HCT116 (cell line): ENCODE results near the gene PFN3. TPM values are rescaled to one million over a fixed set of nuclear protein-coding genes. Genes with fewer than 3 reads are reported as not detected.

Experiments
- ATAC-seq: fragments of 200-7000 bp; cut with Tn5 transposase; 2 replicates; pipeline ENCODE4 v1.9.1; 2020; ENCODE audit warnings: mild to moderate bottlenecking, moderate library complexity
- BruUV-seq: library from RNA; stranded (reverse); fragments of 400-500 nt; replicated peaks from 2 replicates; lab custom pipeline; 2021; lab: Mats Ljungman, UMichigan
- CTCF ChIA-PET: fragments of 300-600 bp; sonication (Branson Sonifier 250); formaldehyde crosslinking; loops from one replicate; lab custom pipeline; 2021; ENCODE audit warnings: antibody characterized with exemption; lab: Charles Lee
- POLR2A ChIA-PET: fragments of 300-600, 350-600 bp; sonication (Branson Sonifier 250); formaldehyde crosslinking; loops from one replicate; lab custom pipeline; 2021; ENCODE audit warnings: antibody characterized with exemption; lab: Charles Lee
- RAD21 ChIA-PET, 2 experiments: fragments of 300-600 bp; sonication (Branson Sonifier 250); formaldehyde crosslinking; loops; one replicate each; lab custom pipeline; 2023; ENCODE audit warnings: low total read pairs in 2 of 2; ENCODE audit not compliant: uncharacterized antibody in 2 of 2, unreplicated experiment in 2 of 2, low non-redundant PET in 1 of 2; lab: Charles Lee
- DNase-seq: peaks from one replicate; pipeline ENCODE4 v3.0.0-alpha.2; 2010; ENCODE audit warnings: low read depth, low spot score
- H2AFZ ChIP-seq: fragments of 200-600 bp; shearing (Covaris generic), sonication (generic); 2 replicates; pipeline ENCODE4 v1.6.1; 2017; ENCODE audit warnings: low read depth, mixed run types, mixed read lengths, antibody characterized with exemption, low read length; ENCODE audit not compliant: poor library complexity, severe bottlenecking
- H3K27ac ChIP-seq: 2 replicates; pipeline ENCODE4 v1.5.1; 2012; ENCODE audit warnings: low read depth, low read length
- H3K27me3 ChIP-seq: fragments of 200-600 bp; sonication (generic); 2 replicates; pipeline ENCODE4 v1.6.1; 2016; ENCODE audit warnings: mixed run types, low read length, mixed read lengths; ENCODE audit not compliant: insufficient read depth
- H3K36me3 ChIP-seq, 2 experiments: fragments of 200-500 bp in 1 of 2; fragments of 200-600 bp in 1 of 2; sonication (Bioruptor generic) in 1 of 2; sonication (generic) in 1 of 2; 2 replicates each; pipeline versions ENCODE4 v1.5.1 to v1.6.1; 2014 to 2016; ENCODE audit warnings: low read length in 2 of 2, inconsistent platforms in 1 of 2, mixed read lengths in 1 of 2, mixed run types in 1 of 2; ENCODE audit not compliant: insufficient read depth in 2 of 2, control insufficient read depth in 1 of 2
- H3K4me1 ChIP-seq, 2 experiments: fragments of 200-600 bp in 1 of 2; sonication (generic) in 1 of 2; 2 replicates each; pipeline versions ENCODE4 v1.5.1 to v1.6.1; 2012 to 2017; ENCODE audit warnings: low read length in 2 of 2, inconsistent platforms in 1 of 2, mild to moderate bottlenecking in 1 of 2, mixed read lengths in 1 of 2, mixed run types in 1 of 2, moderate library complexity in 1 of 2; ENCODE audit not compliant: insufficient read depth in 2 of 2, control insufficient read depth in 1 of 2
- H3K4me2 ChIP-seq: fragments of 200-600 bp; sonication (generic); 2 replicates; pipeline ENCODE4 v1.6.1; 2017; ENCODE audit warnings: mixed run types, low read length, mixed read lengths
- H3K4me3 ChIP-seq, 2 experiments: fragments of 200-600 bp in 1 of 2; sonication (generic) in 1 of 2; replicated peaks in 1 of 2; 2 replicates each; pipeline ENCODE4 v1.5.1; 2011 to 2016; ENCODE audit warnings: low read length in 2 of 2, control low read depth in 1 of 2, low read depth in 1 of 2, mild to moderate bottlenecking in 1 of 2, mixed read lengths in 1 of 2, mixed run types in 1 of 2
- H3K79me2 ChIP-seq: fragments of 200-600 bp; sonication (generic); 2 replicates; pipeline ENCODE4 v1.6.1; 2017; ENCODE audit warnings: mild to moderate bottlenecking, mixed run types, low read length, moderate library complexity, mixed read lengths; ENCODE audit not compliant: insufficient read depth
- H3K9ac ChIP-seq: fragments of 200-600 bp; sonication (generic); 2 replicates; pipeline ENCODE4 v1.6.1; 2016; ENCODE audit warnings: low read length, mixed read lengths
- H3K9me2 ChIP-seq: fragments of 200-600 bp; sonication (generic), shearing (Covaris generic); 2 replicates; pipeline ENCODE4 v1.6.1; 2017; ENCODE audit warnings: mixed run types, mild to moderate bottlenecking, moderate library complexity; ENCODE audit not compliant: insufficient read depth
- H3K9me3 ChIP-seq, 2 experiments: fragments of 200-500 bp in 1 of 2; fragments of 200-600 bp in 1 of 2; sonication (Bioruptor generic) in 1 of 2; sonication (generic) in 1 of 2; 2 replicates each; pipeline ENCODE4 v1.6.1; 2014 to 2017; ENCODE audit warnings: low read length in 2 of 2, mixed read lengths in 2 of 2, inconsistent platforms in 1 of 2, low read depth in 1 of 2, mild to moderate bottlenecking in 1 of 2, mixed run types in 1 of 2, moderate library complexity in 1 of 2; ENCODE audit not compliant: control insufficient read depth in 1 of 2, insufficient read depth in 1 of 2
- H4K20me1 ChIP-seq: fragments of 200-600 bp; sonication (generic), shearing (Covaris generic); 2 replicates; pipeline ENCODE4 v1.6.1; 2017; ENCODE audit warnings: mixed run types, mild to moderate bottlenecking, moderate library complexity; ENCODE audit not compliant: insufficient read depth
- CBX3 ChIP-seq: IDR thresholded peaks from 2 replicates; pipeline ENCODE4 v1.6.1; 2012; ENCODE audit warnings: low read depth
- EGR1 ChIP-seq: IDR thresholded peaks from 2 replicates; pipeline ENCODE4 v1.6.1; 2012; ENCODE audit warnings: low read depth
- ELF1 ChIP-seq: IDR thresholded peaks from 2 replicates; pipeline ENCODE4 v1.6.1; 2012; ENCODE audit warnings: low read depth, borderline replicate concordance
- FOSL1 ChIP-seq: IDR thresholded peaks from 2 replicates; pipeline ENCODE4 v1.6.1; 2012; ENCODE audit warnings: low read depth
- JUND ChIP-seq: IDR thresholded peaks from 2 replicates; pipeline ENCODE4 v1.6.1; 2012
- POLR2A ChIP-seq: IDR thresholded peaks from 2 replicates; pipeline ENCODE4 v1.7.0; 2011; ENCODE audit warnings: borderline replicate concordance; ENCODE audit not compliant: insufficient read depth, insufficient read length; ENCODE audit errors: extremely low read depth
- POLR2AphosphoS5 ChIP-seq: IDR thresholded peaks from 2 replicates; pipeline ENCODE4 v1.6.1; 2011; ENCODE audit warnings: mild to moderate bottlenecking, low read depth, low read length, moderate library complexity
- RAD21 ChIP-seq: IDR thresholded peaks from 2 replicates; pipeline ENCODE4 v1.6.1; 2012; ENCODE audit warnings: low read depth, mild to moderate bottlenecking
- SIN3A ChIP-seq: IDR thresholded peaks from 2 replicates; pipeline ENCODE4 v1.6.1; 2012; ENCODE audit warnings: low read depth
- SRF ChIP-seq: IDR thresholded peaks from 2 replicates; pipeline ENCODE4 v1.6.1; 2012; ENCODE audit warnings: low read depth
- TCF7L2 ChIP-seq: IDR thresholded peaks from 2 replicates; pipeline ENCODE4 v1.7.0; 2011; ENCODE audit warnings: borderline replicate concordance, inconsistent platforms; ENCODE audit not compliant: insufficient read depth, insufficient read length; ENCODE audit errors: extremely low read depth
- YY1 ChIP-seq: IDR thresholded peaks from 2 replicates; pipeline ENCODE4 v1.6.1; 2011; ENCODE audit warnings: low read length, low read depth, moderate library complexity, mild to moderate bottlenecking; ENCODE audit not compliant: insufficient replicate concordance; ENCODE audit errors: extremely low read depth
- ZBTB33 ChIP-seq: IDR thresholded peaks from 2 replicates; pipeline ENCODE4 v1.6.1; 2011; ENCODE audit warnings: mild to moderate bottlenecking, low read length, moderate library complexity; ENCODE audit not compliant: insufficient replicate concordance; ENCODE audit errors: extremely low read depth
- ZFX ChIP-seq: fragments of 450-650 bp; IDR thresholded peaks from 2 replicates; pipeline ENCODE4 v1.6.1; 2017
- intact Hi-C: fragments of 100-400 bp; cut with micrococcal nuclease; formaldehyde crosslinking; loops from 2 replicates; pipeline ENCODE4 v1.10.0; 2022
- total RNA-seq: library from RNA; stranded (reverse); gene quantifications from one replicate; pipeline ENCODE4 v1.2.1, GENCODE V29; 2021; ENCODE audit not compliant: unreplicated experiment
- TF ChIP-seq, protein P1 (sequence below): IDR thresholded peaks from 2 replicates; pipeline ENCODE4 v1.6.1; 2012
- TF ChIP-seq, protein P2 (sequence below): IDR thresholded peaks from 2 replicates; pipeline ENCODE4 v1.6.1; 2012

Gene PFN3
- total RNA-seq, 1 experiment from 2014 or later: not detected

DNA sequence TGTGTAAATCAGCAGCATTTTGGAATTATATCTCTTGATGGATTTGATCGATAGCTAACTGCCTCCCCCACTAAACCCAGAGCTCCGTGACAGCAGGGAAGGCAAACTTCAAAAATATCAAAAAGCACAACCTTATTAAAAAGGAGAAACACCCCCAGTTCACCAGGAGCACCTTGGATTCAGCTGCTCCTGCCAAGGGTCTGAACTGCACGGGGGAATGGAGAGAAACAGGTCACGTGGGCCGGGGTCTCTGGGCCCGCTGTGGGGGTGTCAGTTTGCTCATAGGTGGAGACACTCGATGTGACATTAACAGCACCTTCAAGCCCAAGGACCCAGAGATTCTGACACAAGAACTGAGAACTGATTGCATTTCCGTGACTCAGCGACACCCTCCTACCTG, 17.3 kb downstream of the PFN3 start:
- H3K27ac ChIP-seq: no peak overlapping the region
- ChIA-PET CTCF (interaction anchor here (0.8 to 1.5 kb wide), 4 partner anchors 12 to 73 kb away, joined by 3 to 14 read pairs (median 6); no protein-coding TSS in a partner anchor), POLR2A (no interaction called here), RAD21 (interaction anchor here in 1 of 2 experiments (0.6 kb wide), 1 partner anchor 113 kb away, joined by 5 read pairs; no protein-coding TSS in a partner anchor)
- H3K27me3 ChIP-seq: no peaks in the 10 kb centered on the region
- no peak overlapping the region for H3K9ac ChIP-seq
- no peak overlapping the region for H3K4me2 ChIP-seq
- no peak overlapping the region for H3K4me3 ChIP-seq
- H3K4me1 ChIP-seq: peaks cover 4 to 21% of the 10 kb centered on the region in 2 experiments; a peak in 3 of 4 replicates
- no peaks in the 10 kb centered on the region for H4K20me1 ChIP-seq
- H3K9me3 ChIP-seq: no peaks in the 10 kb centered on the region
- H3K9me2 ChIP-seq: no peaks in the 10 kb centered on the region
- H3K36me3 ChIP-seq: no peaks in the 10 kb centered on the region
- no peaks in the 10 kb centered on the region for H3K79me2 ChIP-seq
- H2AFZ ChIP-seq: no peak overlapping the region
- BruUV-seq: no TSS peak
- DNase-seq (no peak), ATAC-seq (no peak)
- TF ChIP-seq YY1: no peak
- TF ChIP-seq SRF: no peak
- TF ChIP-seq, protein P1, sequence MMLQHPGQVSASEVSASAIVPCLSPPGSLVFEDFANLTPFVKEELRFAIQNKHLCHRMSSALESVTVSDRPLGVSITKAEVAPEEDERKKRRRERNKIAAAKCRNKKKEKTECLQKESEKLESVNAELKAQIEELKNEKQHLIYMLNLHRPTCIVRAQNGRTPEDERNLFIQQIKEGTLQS: no peak
- no peak for TF ChIP-seq FOSL1
- TF ChIP-seq POLR2A: no peak
- TF ChIP-seq EGR1: no peak
- TF ChIP-seq POLR2AphosphoS5: no peak
- TF ChIP-seq JUND: no peak
- no peak for TF ChIP-seq RAD21
- no peak for TF ChIP-seq TCF7L2
- TF ChIP-seq, protein P2, sequence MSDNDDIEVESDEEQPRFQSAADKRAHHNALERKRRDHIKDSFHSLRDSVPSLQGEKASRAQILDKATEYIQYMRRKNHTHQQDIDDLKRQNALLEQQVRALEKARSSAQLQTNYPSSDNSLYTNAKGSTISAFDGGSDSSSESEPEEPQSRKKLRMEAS: no peak
- no peak for TF ChIP-seq ZBTB33
- no peak for TF ChIP-seq ZFX
- TF ChIP-seq CBX3: no peak
- TF ChIP-seq SIN3A: no peak
- TF ChIP-seq ELF1: no peak
- intact Hi-C loops: no loop called here
